Spinal cord (tissue), 10 donors: ENCODE results near the gene CD48. TPM values are rescaled to one million over a fixed set of nuclear protein-coding genes. Genes with fewer than 3 reads are reported as not detected.

Experiments
- DNase-seq, 6 donors: peaks; one replicate each; pipeline versions ENCODE4 v3.0.0 to v3.0.0-alpha.2; 2013 to 2015; ENCODE audit warnings: low spot score in 6 of 6, low read depth in 4 of 6
- H3K27ac ChIP-seq: one replicate; pipeline ENCODE4 v1.5.1; 2013; ENCODE audit warnings: low read depth, low read length, control low read depth
- H3K27me3 ChIP-seq: one replicate; pipeline ENCODE4 v1.6.1; 2013; ENCODE audit warnings: low read length; ENCODE audit not compliant: control insufficient read depth, insufficient read depth
- H3K36me3 ChIP-seq: one replicate; pipeline ENCODE4 v1.6.1; 2013; ENCODE audit warnings: low read length; ENCODE audit not compliant: control insufficient read depth, insufficient read depth
- H3K4me1 ChIP-seq: one replicate; pipeline ENCODE4 v1.6.1; 2013; ENCODE audit warnings: low read length; ENCODE audit not compliant: control insufficient read depth, insufficient read depth
- H3K4me3 ChIP-seq: one replicate; pipeline ENCODE4 v1.5.1; 2013; ENCODE audit warnings: low read depth, low read length, control low read depth
- H3K9me3 ChIP-seq: one replicate; pipeline ENCODE4 v1.6.1; 2013; ENCODE audit warnings: low read length; ENCODE audit not compliant: control insufficient read depth, insufficient read depth
- WGBS: methylation state at CpG from one replicate; pipeline ENCODE4 v1.1.5; 2013; ENCODE audit warnings: missing lambda C conversion rate; ENCODE audit not compliant: insufficient coverage; 5-methylcytosine and 5-hydroxymethylcytosine counted together
- polyA plus RNA-seq, 2 donors: library from polyadenylated mRNA; unstranded; fragments of 120-200 nt; gene quantifications; one replicate each; pipeline ENCODE4 v1.2.1, GENCODE V29; 2013; ENCODE audit not compliant: insufficient read length in 2 of 2
- total RNA-seq, 2 donors: library from RNA; depleted of rRNA in 1 of 2; stranded (reverse); fragments of 120-200 nt in 1 of 2; fragments of >200 nt in 1 of 2; gene quantifications; one replicate each; pipeline versions ENCODE4 v1.2.3 to v1.2.4, GENCODE V29; 2013 to 2014
- donor health status: healthy.

Gene CD48
- total and polyA plus RNA-seq, 4 donors: 0.62 to 9.4 (median 1.1) TPM; not detected in 1

DNA sequence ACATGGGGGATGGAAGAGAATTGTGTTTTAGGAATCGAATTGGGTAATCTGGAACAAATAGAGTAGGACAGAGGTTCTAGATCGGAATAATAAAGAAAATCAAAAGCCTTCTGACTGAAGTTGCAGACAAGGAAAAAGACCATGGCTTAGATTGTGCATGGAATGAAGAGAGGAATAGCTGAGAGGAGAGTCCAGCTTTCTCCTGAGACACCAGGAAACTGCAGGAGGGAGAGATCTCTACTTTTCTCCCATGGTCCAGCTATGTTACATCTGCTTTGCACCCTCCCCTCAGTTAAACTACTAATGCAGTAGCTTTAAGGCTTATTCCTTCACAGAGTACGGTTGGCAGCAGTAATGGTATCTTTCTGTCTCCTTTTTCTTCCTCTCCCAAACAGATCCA, 40.8 kb upstream of the CD48 start:
- Histone ChIP-seq H3K27ac (no peak overlapping the region), H3K4me3 (no peak overlapping the region), H3K4me1 (no peaks in the 10 kb centered on the region), H3K9me3 (no peaks in the 10 kb centered on the region), H3K36me3 (no peaks in the 10 kb centered on the region), H3K27me3 (peaks cover 2% of the 10 kb centered on the region)
- DNase-seq: no peak
- 88% methylated on average over 2 of the region's 3 CpGs for WGBS

- WGBS: 90% methylated on average over 2 of the region's 2 CpGs
- no peak for DNase-seq
- Histone ChIP-seq H3K9me3 (no peaks in the 10 kb centered on the region), H3K27ac (no peak overlapping the region), H3K27me3 (peaks cover 2% of the 10 kb centered on the region), H3K36me3 (no peaks in the 10 kb centered on the region), H3K4me3 (no peak overlapping the region), H3K4me1 (no peaks in the 10 kb centered on the region)
Observed at GRCh38 chr1:160750608-160751007, 39.0 kb upstream of the CD48 start.

DNA sequence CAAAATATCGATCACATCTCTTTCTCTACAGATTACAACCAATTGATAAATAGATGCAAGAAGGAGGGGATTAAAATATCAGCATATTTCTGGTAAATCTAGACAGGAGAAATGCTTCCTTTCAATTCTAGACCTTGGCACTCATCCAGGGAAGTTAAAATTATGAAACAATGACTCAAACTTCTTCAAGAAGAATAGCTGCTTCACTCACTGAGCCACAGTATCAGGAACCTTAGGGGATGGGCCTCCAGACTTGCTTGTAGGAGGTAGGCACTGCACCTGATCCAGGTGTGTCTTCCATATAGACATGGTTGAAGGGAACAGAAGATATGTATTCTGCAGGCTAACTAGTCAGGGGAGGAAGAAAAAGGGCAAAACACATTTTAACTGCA, 37.3 kb upstream of the CD48 start:
- peaks cover 2% of the 10 kb centered on the region for H3K27me3 ChIP-seq
- DNase-seq: no peak
- WGBS: no CpG with 5 or more reads among the region's 1 CpG
- no peaks in the 10 kb centered on the region for H3K9me3 ChIP-seq
- no peaks in the 10 kb centered on the region for H3K4me1 ChIP-seq
- H3K36me3 ChIP-seq: no peaks in the 10 kb centered on the region
- H3K4me3 ChIP-seq: no peak overlapping the region
- H3K27ac ChIP-seq: no peak overlapping the region

- Histone ChIP-seq H3K36me3 (no peaks in the 10 kb centered on the region), H3K9me3 (no peaks in the 10 kb centered on the region), H3K27ac (no peak overlapping the region), H3K4me1 (no peaks in the 10 kb centered on the region), H3K27me3 (peaks cover 2% of the 10 kb centered on the region), H3K4me3 (no peak overlapping the region)
- DNase-seq: no peak
- 93% methylated on average over 5 of the region's 10 CpGs for WGBS
Observed at GRCh38 chr1:160748181-160748877, 36.7 kb upstream of the CD48 start.

DNA sequence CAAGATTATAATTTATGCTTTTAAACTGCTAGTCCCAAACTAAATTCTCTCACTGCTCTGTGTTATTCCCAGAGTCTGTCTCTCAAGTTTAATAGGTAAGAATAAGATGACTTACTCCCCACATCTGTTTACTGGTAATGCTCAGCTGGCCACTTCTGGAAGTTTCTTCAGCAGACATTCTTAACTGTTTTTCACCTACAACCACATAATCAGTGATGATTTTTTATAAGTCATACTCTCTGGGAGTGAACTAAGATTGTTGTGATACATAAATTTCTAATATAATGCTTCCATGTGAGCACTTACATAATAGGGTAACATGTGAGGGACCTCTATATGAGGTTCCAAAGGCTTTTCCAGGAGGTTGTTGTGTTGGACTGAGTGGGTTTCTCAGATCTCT, 36.1 kb upstream of the CD48 start:
- Histone ChIP-seq H3K4me3 (no peak overlapping the region), H3K9me3 (no peaks in the 10 kb centered on the region), H3K4me1 (no peaks in the 10 kb centered on the region), H3K27me3 (peaks cover 2% of the 10 kb centered on the region), H3K27ac (no peak overlapping the region), H3K36me3 (no peaks in the 10 kb centered on the region)
- no peak for DNase-seq

GRCh38 chr1:160746836-160747500, 35.3 kb upstream of the CD48 start:
- no peak for DNase-seq
- no peaks in the 10 kb centered on the region for H3K4me1 ChIP-seq
- H3K36me3 ChIP-seq: no peaks in the 10 kb centered on the region
- WGBS: 80% methylated on average over 1 of the region's 7 CpGs
- no peak overlapping the region for H3K4me3 ChIP-seq
- H3K27me3 ChIP-seq: peaks cover 2% of the 10 kb centered on the region
- H3K27ac ChIP-seq: no peak overlapping the region
- no peaks in the 10 kb centered on the region for H3K9me3 ChIP-seq

DNA sequence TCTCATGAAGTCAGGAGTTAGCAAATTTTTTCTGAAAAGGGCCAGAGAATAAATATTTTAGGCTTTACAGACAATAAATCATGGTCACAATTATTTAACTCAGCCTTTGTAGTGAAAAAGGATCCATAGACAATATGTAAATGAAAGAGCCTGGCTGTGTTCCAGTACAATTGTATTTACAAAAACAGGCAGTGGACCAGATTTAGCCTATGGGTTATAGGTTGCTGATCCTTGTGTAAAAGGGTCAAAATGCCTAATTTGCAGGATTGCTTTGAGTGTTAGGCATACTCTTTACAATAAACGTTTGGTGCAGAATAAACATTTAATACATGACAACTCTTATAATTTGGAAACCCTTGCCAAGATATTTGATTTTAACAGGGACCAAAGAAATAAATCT, 33.9 kb upstream of the CD48 start:
- no peaks in the 10 kb centered on the region for H3K9me3 ChIP-seq
- no CpG with 5 or more reads among the region's 1 CpG for WGBS
- H3K4me1 ChIP-seq: no peaks in the 10 kb centered on the region
- H3K27ac ChIP-seq: no peak overlapping the region
- H3K4me3 ChIP-seq: no peak overlapping the region
- no peak for DNase-seq
- no peaks in the 10 kb centered on the region for H3K27me3 ChIP-seq
- H3K36me3 ChIP-seq: no peaks in the 10 kb centered on the region

GRCh38 chr1:160744852-160745520, 33.4 kb upstream of the CD48 start:
- H3K27me3 ChIP-seq: no peaks in the 10 kb centered on the region
- H3K27ac ChIP-seq: no peak overlapping the region
- no peaks in the 10 kb centered on the region for H3K36me3 ChIP-seq
- DNase-seq: no peak
- WGBS: 60% methylated on average over 2 of the region's 5 CpGs
- no peaks in the 10 kb centered on the region for H3K4me1 ChIP-seq
- no peaks in the 10 kb centered on the region for H3K9me3 ChIP-seq
- no peak overlapping the region for H3K4me3 ChIP-seq

- DNase-seq: no peak
- Histone ChIP-seq H3K27ac (no peak overlapping the region), H3K4me1 (no peaks in the 10 kb centered on the region), H3K36me3 (no peaks in the 10 kb centered on the region), H3K27me3 (no peaks in the 10 kb centered on the region), H3K4me3 (no peak overlapping the region), H3K9me3 (no peaks in the 10 kb centered on the region)
- WGBS: 88% methylated on average over 3 of the region's 7 CpGs
Observed at GRCh38 chr1:160744199-160744851, 32.7 kb upstream of the CD48 start.
